ENCODE data around the gene IFFO2. TPM values are rescaled to one million over a fixed set of nuclear protein-coding genes. Genes with fewer than 3 reads are reported as not detected.

Gene IFFO2
- total and polyA plus RNA-seq, 2 of the 13 experiments (the other 11 are each of a cell fraction or from before 2014, with no cell fraction given) = 7.3 to 16.7 TPM

DNA sequence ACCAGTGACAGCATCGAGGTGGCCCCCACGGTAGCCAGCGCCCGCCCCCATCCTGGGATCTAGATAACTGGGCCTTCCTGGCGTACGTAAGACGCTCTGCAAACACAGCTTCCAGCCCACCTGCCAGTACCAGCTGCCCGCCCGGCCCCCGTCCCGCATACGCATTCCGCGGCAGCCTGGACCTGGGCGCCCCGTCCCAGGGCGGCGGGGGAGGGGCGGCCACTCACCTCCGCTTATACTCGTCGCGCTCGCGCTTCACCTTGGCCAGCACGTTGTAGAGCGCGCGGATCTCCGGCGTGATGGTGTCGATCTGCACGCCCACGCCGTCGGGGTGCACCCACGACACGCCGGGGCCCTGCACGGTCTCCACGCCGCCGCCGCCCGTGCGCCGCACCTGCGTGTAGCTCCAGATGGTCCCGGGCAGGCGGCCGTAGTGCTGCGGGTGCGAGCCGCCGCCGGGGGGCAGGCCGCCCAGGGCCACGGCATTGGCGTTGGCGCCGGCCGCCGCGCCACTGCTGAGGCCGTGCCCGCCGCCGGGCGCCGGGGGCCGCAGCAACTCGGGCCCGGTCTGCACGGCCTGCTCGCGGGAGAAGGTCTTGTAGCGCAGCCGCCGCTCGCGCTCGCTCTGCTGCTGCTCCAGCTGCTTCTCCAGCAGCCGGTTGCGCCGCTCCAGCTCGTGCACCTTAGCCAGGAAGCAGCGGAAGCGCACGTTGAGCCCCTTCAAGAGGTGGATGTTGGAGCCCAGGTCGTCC, 859 bp downstream of the IFFO2 start (continued):
- no peak for TF ChIP-seq PHF5A (CRISPR knock-in tag; IDR thresholded peaks at IDR 0.05; ENCODE audit: low read depth, unreplicated experiment)
- TF ChIP-seq KMT2B (CRISPR knock-in tag; IDR thresholded peaks at IDR 0.05) = no peak
- no peak for TF ChIP-seq PCBP2 (optimal IDR thresholded peaks at IDR 0.05; ENCODE audit: low read depth, low read length, poor library complexity, severe bottlenecking)
- TF ChIP-seq ZNF34 (CRISPR knock-in tag; IDR thresholded peaks at IDR 0.05; ENCODE audit: borderline replicate concordance) = no peak
- no peak; the same call in 1 of the 2 replicates for TF ChIP-seq ZNF850 (CRISPR knock-in tag; conservative IDR thresholded peaks at IDR 0.05)
- TF ChIP-seq NONO (IDR thresholded peaks at IDR 0.05) = no peak
- peak; percentile 57; the same call in 1 of the 2 replicates for TF ChIP-seq NONO (CRISPR knock-in tag; conservative IDR thresholded peaks at IDR 0.05)
- no peak for TF ChIP-seq ATM (IDR thresholded peaks at IDR 0.05; ENCODE audit: borderline replicate concordance)
- TF ChIP-seq ZNF24 (IDR thresholded peaks at IDR 0.05) = no peak
- TF ChIP-seq HCFC1 (IDR thresholded peaks at IDR 0.05; ENCODE audit: low read depth, low read length) = no peak
- TF ChIP-seq ZNF44 (CRISPR knock-in tag; IDR thresholded peaks at IDR 0.05) = no peak
- no peak for TF ChIP-seq ETV6 (CRISPR knock-in tag; conservative IDR thresholded peaks at IDR 0.05)
- no peak for TF ChIP-seq ZNF354B (CRISPR knock-in tag; IDR thresholded peaks at IDR 0.05)
- TF ChIP-seq MED1 (CRISPR knock-in tag; IDR thresholded peaks at IDR 0.05) = 0 out of 2 replicates have a peak, but pooled peaks have one; percentile 17
- TF ChIP-seq ZNF251 (CRISPR knock-in tag; IDR thresholded peaks at IDR 0.05) = no peak
- no peak for TF ChIP-seq YEATS2 (CRISPR knock-in tag; IDR thresholded peaks at IDR 0.05; ENCODE audit: borderline replicate concordance)
- 0 out of 2 replicates have a peak, but pooled peaks have one; percentile 63 for TF ChIP-seq ZNF768 (CRISPR knock-in tag; IDR thresholded peaks at IDR 0.05)
- TF ChIP-seq MIER2 (CRISPR knock-in tag; IDR thresholded peaks at IDR 0.05) = no peak
- no peak for TF ChIP-seq ZNF207 (IDR thresholded peaks at IDR 0.05; ENCODE audit: borderline replicate concordance)
- TF ChIP-seq PCBP1 (IDR thresholded peaks at IDR 0.05; ENCODE audit: borderline replicate concordance, low read depth, low read length) = no peak
- no peak for TF ChIP-seq TMF1 (CRISPR knock-in tag; IDR thresholded peaks at IDR 0.05; ENCODE audit: low read depth)
- TF ChIP-seq RXRA (CRISPR knock-in tag; IDR thresholded peaks at IDR 0.05) = no peak
- no peak for TF ChIP-seq ZFP36L1 (CRISPR knock-in tag; IDR thresholded peaks at IDR 0.05)
- TF ChIP-seq ZNF891 (CRISPR knock-in tag; IDR thresholded peaks at IDR 0.05) = peak; percentile 60; the same call in 1 of the 2 replicates
- TF ChIP-seq SMAD9 (CRISPR knock-in tag; IDR thresholded peaks at IDR 0.05) = no peak
- no peak for TF ChIP-seq POLR2A (IDR thresholded peaks at IDR 0.05; ENCODE audit: insufficient read depth in 1 of 2, low read depth in 2 of 2, low read length in 2 of 2)
- TF ChIP-seq CENPX (CRISPR knock-in tag; IDR thresholded peaks at IDR 0.05) = no peak
- TF ChIP-seq ZNF562 (CRISPR knock-in tag; IDR thresholded peaks at IDR 0.05; ENCODE audit: borderline replicate concordance) = no peak
- TF ChIP-seq SAFB2 (CRISPR knock-in tag; IDR thresholded peaks at IDR 0.05; ENCODE audit: borderline replicate concordance, low read depth) = no peak
- TF ChIP-seq KDM6A (CRISPR knock-in tag; IDR thresholded peaks at IDR 0.05; ENCODE audit: low read depth) = no peak
- TF ChIP-seq ZSCAN31 (CRISPR knock-in tag; IDR thresholded peaks at IDR 0.05; ENCODE audit: low read depth) = 0 out of 2 replicates have a peak, but pooled peaks have one; percentile 2
- TF ChIP-seq NCOA1 (CRISPR knock-in tag; IDR thresholded peaks at IDR 0.05) = no peak
- TF ChIP-seq SETDB1 (CRISPR knock-in tag; IDR thresholded peaks at IDR 0.05; ENCODE audit: borderline replicate concordance) = no peak
- TF ChIP-seq KAT2B (IDR thresholded peaks at IDR 0.05; ENCODE audit: borderline replicate concordance, low read depth, low read length) = no peak
- TF ChIP-seq ZFP90 (CRISPR knock-in tag; IDR thresholded peaks at IDR 0.05; ENCODE audit: borderline replicate concordance) = no peak
- peak; percentile 44 for TF ChIP-seq ZFX (CRISPR knock-in tag; IDR thresholded peaks at IDR 0.05; ENCODE audit: low read depth)
